GM23338 (cell line): ENCODE results near the gene TCF3. TPM values are rescaled to one million over a fixed set of nuclear protein-coding genes. Genes with fewer than 3 reads are reported as not detected.

Experiments used
- ATAC-seq: fragments of 200-7000 bp; cut with Tn5 transposase; 3 replicates; pipeline ENCODE4 v1.9.1; 2020
- DNase-seq: peaks from one replicate; pipeline ENCODE4 v3.0.0-alpha.2; 2015; ENCODE audit warnings: low spot score
- H2AFZ ChIP-seq: fragments of 200-600 bp; sonication (generic); 2 replicates; pipeline ENCODE4 v1.8.0; 2016; ENCODE audit warnings: antibody characterized with exemption, mild to moderate bottlenecking, moderate library complexity
- H3F3A ChIP-seq: fragments of 200-600 bp; sonication (generic); replicated peaks from 2 replicates; pipeline ENCODE4 v1.8.0; 2017; ENCODE audit warnings: antibody characterized with exemption, mixed run types, low read depth
- H3K27ac ChIP-seq: fragments of 200-600 bp; sonication (generic); 2 replicates; pipeline ENCODE4 v1.6.1; 2016; ENCODE audit warnings: low read depth
- H3K27me3 ChIP-seq: fragments of 200-600 bp; sonication (generic); 2 replicates; pipeline ENCODE4 v1.8.0; 2016; ENCODE audit warnings: mild to moderate bottlenecking, mixed run types, moderate library complexity; ENCODE audit not compliant: insufficient read depth
- H3K36me3 ChIP-seq: fragments of 200-600 bp; sonication (generic); 2 replicates; pipeline ENCODE4 v1.8.0; 2016; ENCODE audit warnings: mild to moderate bottlenecking; ENCODE audit not compliant: insufficient read depth
- H3K4me1 ChIP-seq: fragments of 200-600 bp; sonication (generic); 2 replicates; pipeline ENCODE4 v1.8.0; 2016; ENCODE audit warnings: mild to moderate bottlenecking, moderate library complexity; ENCODE audit not compliant: insufficient read depth
- H3K4me2 ChIP-seq: fragments of 200-600 bp; sonication (generic); 2 replicates; pipeline ENCODE4 v1.7.1; 2017; ENCODE audit warnings: mixed run types
- H3K4me3 ChIP-seq: fragments of 200-600 bp; sonication (generic); 2 replicates; pipeline ENCODE4 v1.6.1; 2016; ENCODE audit warnings: mixed run types
- H3K79me2 ChIP-seq: fragments of 200-600 bp; sonication (generic); replicated peaks from 2 replicates; pipeline ENCODE4 v1.8.0; 2017; ENCODE audit warnings: mild to moderate bottlenecking; ENCODE audit not compliant: insufficient read depth
- H3K9me2 ChIP-seq: fragments of 200-600 bp; sonication (generic); 2 replicates; pipeline ENCODE4 v1.8.0; 2017; ENCODE audit not compliant: insufficient read depth
- H4K20me1 ChIP-seq: fragments of 200-600 bp; sonication (generic); replicated peaks from 2 replicates; pipeline ENCODE4 v1.8.0; 2017; ENCODE audit warnings: mild to moderate bottlenecking; ENCODE audit not compliant: insufficient read depth
- H3K27ac Mint-ChIP-seq: 2 replicates; pipeline ENCODE4 v1.8.0; 2020; ENCODE audit warnings: inconsistent platforms, mild to moderate bottlenecking, moderate library complexity, mixed read lengths
- H3K27me3 Mint-ChIP-seq: 3 replicates; pipeline ENCODE4 v1.8.0; 2022; ENCODE audit warnings: low read depth, mild to moderate bottlenecking, moderate library complexity, mixed read lengths, inconsistent platforms; ENCODE audit not compliant: insufficient read depth, poor library complexity
- H3K36me3 Mint-ChIP-seq: 3 replicates; pipeline ENCODE4 v1.8.0; 2021; ENCODE audit warnings: low read depth, mild to moderate bottlenecking, inconsistent platforms, moderate library complexity, mixed read lengths
- H3K4me1 Mint-ChIP-seq: 3 replicates; pipeline ENCODE4 v1.8.0; 2020; ENCODE audit warnings: mild to moderate bottlenecking, inconsistent platforms, mixed read lengths
- H3K4me3 Mint-ChIP-seq: 3 replicates; pipeline ENCODE4 v1.8.0; 2021; ENCODE audit warnings: moderate library complexity, mild to moderate bottlenecking, inconsistent platforms, mixed read lengths
- H3K9me3 Mint-ChIP-seq: 3 replicates; pipeline ENCODE4 v1.8.0; 2020; ENCODE audit warnings: moderate library complexity, mild to moderate bottlenecking, inconsistent platforms, mixed read lengths
- CREB1 ChIP-seq: fragments of 250-450 bp; sonication (Bioruptor Pico); IDR thresholded peaks from 2 replicates; pipeline ENCODE4 v1.5.0; 2020; ENCODE audit warnings: low read depth, mild to moderate bottlenecking, moderate library complexity
- CTCF ChIP-seq, 2 experiments: fragments of 200-600 bp in 1 of 2; sonication (generic) in 1 of 2; conservative IDR thresholded peaks; 2 replicates each; pipeline versions ENCODE4 v1.5.1 to v1.6.1; 2016 to 2017; ENCODE audit warnings: antibody characterized with exemption in 2 of 2, low read depth in 2 of 2, mild to moderate bottlenecking in 2 of 2, moderate library complexity in 1 of 2
- ETS1 ChIP-seq: IDR thresholded peaks from 2 replicates; pipeline ENCODE4 v1.6.1; 2016; ENCODE audit warnings: antibody characterized with exemption
- EZH2 ChIP-seq: fragments of 200-600 bp; sonication (generic); IDR thresholded peaks from one replicate; pipeline ENCODE4 v1.8.0; 2017; ENCODE audit warnings: antibody characterized with exemption, mild to moderate bottlenecking, low read depth; ENCODE audit not compliant: unreplicated experiment
- JUNB ChIP-seq: IDR thresholded peaks from one replicate; pipeline ENCODE4 v1.6.1; 2016; ENCODE audit warnings: antibody characterized with exemption; ENCODE audit not compliant: unreplicated experiment
- NANOG ChIP-seq: IDR thresholded peaks from 2 replicates; pipeline ENCODE4 v1.6.1; 2016; ENCODE audit warnings: antibody characterized with exemption, borderline replicate concordance
- POLR2AphosphoS5 ChIP-seq: IDR thresholded peaks from 2 replicates; pipeline ENCODE4 v1.6.1; 2016; ENCODE audit warnings: antibody characterized with exemption, low read depth
- REST ChIP-seq: IDR thresholded peaks from one replicate; pipeline ENCODE4 v1.6.1; 2018; ENCODE audit warnings: antibody characterized with exemption; ENCODE audit not compliant: unreplicated experiment
- STAT1 ChIP-seq: IDR thresholded peaks from one replicate; pipeline ENCODE4 v1.6.1; 2016; ENCODE audit warnings: antibody characterized with exemption; ENCODE audit not compliant: unreplicated experiment
- ZNF114 ChIP-seq: fragments of 250-450 bp; sonication (Bioruptor Pico); IDR thresholded peaks from 2 replicates; pipeline ENCODE4 v1.5.0; 2020; ENCODE audit warnings: mild to moderate bottlenecking, moderate library complexity
- ZNF331 ChIP-seq: fragments of 250-450 bp; sonication (Bioruptor Pico); IDR thresholded peaks from 2 replicates; pipeline ENCODE4 v1.5.0; 2020; ENCODE audit warnings: low read depth, mild to moderate bottlenecking, moderate library complexity
- polyA plus RNA-seq: library from polyadenylated mRNA; unstranded; fragments of >200 nt; fragmentation: Nextera tagmentation; extraction: Ambion mirVana; gene quantifications from 2 replicates; pipeline ENCODE4 v1.2.1, GENCODE V29; 2016
- total RNA-seq: library from RNA; depleted of rRNA; stranded (reverse); fragments of >200 nt; shearing (Covaris generic); gene quantifications from 2 replicates; pipeline ENCODE4 v1.2.3, GENCODE V29; 2014
- TF ChIP-seq, protein P1 (sequence below): fragments of 250-450 bp; sonication (Bioruptor Pico); IDR thresholded peaks from 2 replicates; pipeline ENCODE4 v1.5.0; 2020; ENCODE audit warnings: mild to moderate bottlenecking, moderate library complexity

The TCF3 gene
- total and polyA plus RNA-seq, 2 experiments from 2014 or later: 166 to 383 TPM

DNA sequence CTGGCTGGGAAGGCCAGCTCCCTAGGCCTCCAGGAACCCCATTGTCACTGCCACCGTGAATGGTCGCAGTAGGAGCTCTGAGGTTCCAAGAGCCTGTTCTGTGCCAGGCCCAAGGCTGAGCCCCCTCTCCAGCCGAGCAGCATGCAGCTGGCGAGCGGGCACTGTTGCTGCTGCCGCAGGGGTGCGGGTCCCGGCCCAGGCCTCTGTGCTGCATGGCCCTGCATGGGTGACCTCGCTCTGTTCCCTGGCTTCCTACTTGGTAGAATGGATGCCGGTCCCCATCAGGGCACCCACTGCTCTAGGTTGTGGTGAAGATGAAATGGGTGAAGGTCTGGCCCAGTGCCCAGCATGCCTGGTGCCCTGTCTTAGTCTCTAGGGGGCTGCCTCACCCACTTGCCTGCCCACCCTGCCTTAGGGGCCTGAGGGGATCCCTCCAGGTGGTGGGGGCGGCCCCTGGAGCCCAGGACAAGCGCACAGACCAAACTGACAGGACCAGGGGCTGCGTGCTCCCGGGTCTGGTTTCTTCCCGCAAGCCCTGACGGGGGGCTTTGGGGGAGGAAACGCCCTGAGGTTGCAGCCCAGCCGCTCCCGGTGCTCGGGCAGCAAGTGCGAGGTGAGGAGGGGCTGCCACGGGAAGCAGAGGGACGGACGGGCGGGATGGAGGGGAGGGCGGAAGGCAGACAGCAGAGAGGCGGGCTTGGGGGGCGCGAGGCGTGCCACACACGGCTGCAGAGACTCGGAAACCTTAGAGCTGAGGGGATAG lies 38.4 kb downstream of the TCF3 start (continued):
- no peak for TF ChIP-seq CREB1
- no peak for TF ChIP-seq STAT1
- no peak for TF ChIP-seq ETS1

DNA sequence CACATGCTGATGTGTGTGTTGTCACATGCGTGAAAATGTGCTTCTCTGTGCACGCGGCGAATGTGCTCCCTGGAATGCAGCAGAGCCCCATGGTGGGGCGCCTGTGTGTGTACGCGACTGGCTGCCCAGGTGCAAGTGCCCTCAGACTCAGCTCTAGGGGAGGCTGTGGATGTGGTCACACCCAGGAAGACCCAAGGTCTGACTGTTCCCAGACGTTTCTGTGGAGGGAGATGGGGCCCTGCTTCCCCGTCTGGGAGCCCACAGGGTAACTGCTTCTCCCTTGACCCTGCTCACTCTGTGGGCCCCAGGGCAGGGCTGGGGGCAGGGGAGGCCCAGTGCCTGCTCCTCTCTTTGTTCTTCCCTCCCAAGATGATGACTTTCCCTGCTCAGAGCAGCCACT lies 39.3 kb downstream of the TCF3 start:
- Mint-ChIP-seq H3K9me3 (no peaks in the 10 kb centered on the region), H3K27ac (no peak overlapping the region), H3K27me3 (peaks cover 26% of the 10 kb centered on the region), H3K4me1 (peaks cover 4% of the 10 kb centered on the region; the same call in 2 of the 3 replicates), H3K4me3 (no peak overlapping the region; the same call in 2 of the 3 replicates), H3K36me3 (peaks cover 82% of the 10 kb centered on the region)
- Histone ChIP-seq H3K36me3 (peaks cover 21% of the 10 kb centered on the region), H3K27me3 (no peaks in the 10 kb centered on the region), H2AFZ (no peak overlapping the region), H3K4me1 (no peaks in the 10 kb centered on the region), H4K20me1 (peaks cover 16% of the 10 kb centered on the region), H3F3A (peaks cover 22% of the 10 kb centered on the region), H3K4me3 (no peak overlapping the region), H3K79me2 (no peaks in the 10 kb centered on the region; the same call in 1 of the 2 replicates), H3K9me2 (no peaks in the 10 kb centered on the region), H3K27ac (no peak overlapping the region), H3K4me2 (no peak overlapping the region)
- no peak for ATAC-seq
- no peak for DNase-seq
- TF ChIP-seq EZH2 (no peak), CREB1 (no peak), ZNF331 (CRISPR knock-in tag) (no peak), NANOG (no peak), REST (no peak), CTCF (conservative IDR thresholded peaks at IDR 0.05; ENCODE audit: low read depth in 2 of 2) (no peak), ZNF114 (CRISPR knock-in tag) (no peak), POLR2AphosphoS5 (no peak), JUNB (no peak), STAT1 (no peak)
- TF ChIP-seq, protein P1, sequence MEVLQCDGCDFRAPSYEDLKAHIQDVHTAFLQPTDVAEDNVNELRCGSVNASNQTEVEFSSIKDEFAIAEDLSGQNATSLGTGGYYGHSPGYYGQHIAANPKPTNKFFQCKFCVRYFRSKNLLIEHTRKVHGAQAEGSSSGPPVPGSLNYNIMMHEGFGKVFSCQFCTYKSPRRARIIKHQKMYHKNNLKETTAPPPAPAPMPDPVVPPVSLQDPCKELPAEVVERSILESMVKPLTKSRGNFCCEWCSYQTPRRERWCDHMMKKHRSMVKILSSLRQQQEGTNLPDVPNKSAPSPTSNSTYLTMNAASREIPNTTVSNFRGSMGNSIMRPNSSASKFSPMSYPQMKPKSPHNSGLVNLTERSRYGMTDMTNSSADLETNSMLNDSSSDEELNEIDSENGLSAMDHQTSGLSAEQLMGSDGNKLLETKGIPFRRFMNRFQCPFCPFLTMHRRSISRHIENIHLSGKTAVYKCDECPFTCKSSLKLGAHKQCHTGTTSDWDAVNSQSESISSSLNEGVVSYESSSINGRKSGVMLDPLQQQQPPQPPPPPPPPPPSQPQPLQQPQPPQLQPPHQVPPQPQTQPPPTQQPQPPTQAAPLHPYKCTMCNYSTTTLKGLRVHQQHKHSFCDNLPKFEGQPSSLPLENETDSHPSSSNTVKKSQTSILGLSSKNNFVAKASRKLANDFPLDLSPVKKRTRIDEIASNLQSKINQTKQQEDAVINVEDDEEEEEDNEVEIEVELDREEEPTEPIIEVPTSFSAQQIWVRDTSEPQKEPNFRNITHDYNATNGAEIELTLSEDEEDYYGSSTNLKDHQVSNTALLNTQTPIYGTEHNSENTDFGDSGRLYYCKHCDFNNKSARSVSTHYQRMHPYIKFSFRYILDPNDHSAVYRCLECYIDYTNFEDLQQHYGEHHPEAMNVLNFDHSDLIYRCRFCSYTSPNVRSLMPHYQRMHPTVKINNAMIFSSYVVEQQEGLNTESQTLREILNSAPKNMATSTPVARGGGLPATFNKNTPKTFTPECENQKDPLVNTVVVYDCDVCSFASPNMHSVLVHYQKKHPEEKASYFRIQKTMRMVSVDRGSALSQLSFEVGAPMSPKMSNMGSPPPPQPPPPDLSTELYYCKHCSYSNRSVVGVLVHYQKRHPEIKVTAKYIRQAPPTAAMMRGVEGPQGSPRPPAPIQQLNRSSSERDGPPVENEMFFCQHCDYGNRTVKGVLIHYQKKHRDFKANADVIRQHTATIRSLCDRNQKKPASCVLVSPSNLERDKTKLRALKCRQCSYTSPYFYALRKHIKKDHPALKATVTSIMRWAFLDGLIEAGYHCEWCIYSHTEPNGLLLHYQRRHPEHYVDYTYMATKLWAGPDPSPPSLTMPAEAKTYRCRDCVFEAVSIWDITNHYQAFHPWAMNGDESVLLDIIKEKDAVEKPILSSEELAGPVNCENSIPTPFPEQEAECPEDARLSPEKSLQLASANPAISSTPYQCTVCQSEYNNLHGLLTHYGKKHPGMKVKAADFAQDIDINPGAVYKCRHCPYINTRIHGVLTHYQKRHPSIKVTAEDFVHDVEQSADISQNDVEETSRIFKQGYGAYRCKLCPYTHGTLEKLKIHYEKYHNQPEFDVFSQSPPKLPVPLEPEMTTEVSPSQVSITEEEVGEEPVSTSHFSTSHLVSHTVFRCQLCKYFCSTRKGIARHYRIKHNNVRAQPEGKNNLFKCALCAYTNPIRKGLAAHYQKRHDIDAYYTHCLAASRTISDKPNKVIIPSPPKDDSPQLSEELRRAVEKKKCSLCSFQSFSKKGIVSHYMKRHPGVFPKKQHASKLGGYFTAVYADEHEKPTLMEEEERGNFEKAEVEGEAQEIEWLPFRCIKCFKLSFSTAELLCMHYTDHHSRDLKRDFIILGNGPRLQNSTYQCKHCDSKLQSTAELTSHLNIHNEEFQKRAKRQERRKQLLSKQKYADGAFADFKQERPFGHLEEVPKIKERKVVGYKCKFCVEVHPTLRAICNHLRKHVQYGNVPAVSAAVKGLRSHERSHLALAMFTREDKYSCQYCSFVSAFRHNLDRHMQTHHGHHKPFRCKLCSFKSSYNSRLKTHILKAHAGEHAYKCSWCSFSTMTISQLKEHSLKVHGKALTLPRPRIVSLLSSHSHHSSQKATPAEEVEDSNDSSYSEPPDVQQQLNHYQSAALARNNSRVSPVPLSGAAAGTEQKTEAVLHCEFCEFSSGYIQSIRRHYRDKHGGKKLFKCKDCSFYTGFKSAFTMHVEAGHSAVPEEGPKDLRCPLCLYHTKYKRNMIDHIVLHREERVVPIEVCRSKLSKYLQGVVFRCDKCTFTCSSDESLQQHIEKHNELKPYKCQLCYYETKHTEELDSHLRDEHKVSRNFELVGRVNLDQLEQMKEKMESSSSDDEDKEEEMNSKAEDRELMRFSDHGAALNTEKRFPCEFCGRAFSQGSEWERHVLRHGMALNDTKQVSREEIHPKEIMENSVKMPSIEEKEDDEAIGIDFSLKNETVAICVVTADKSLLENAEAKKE (CRISPR knock-in tag): no peak
